NCI-H526 treated with DMSO at 0.1 percent for 48 hours (cell line): ENCODE data around the gene DIP2C.
"Not testable (repeated sequence)": the region's sequence is repeated elsewhere in the genome, so short reads cannot be mapped to it uniquely, and the experiment has no call there.

Experiments used
- DNase-seq: peaks from one replicate; lab custom pipeline; 2025; lab: John Stamatoyannopoulos, UW

The DIP2C gene

GRCh38 chr10:534047-534566 is 155.4 kb downstream of the DIP2C start:
- no peak for DNase-seq

GRCh38 chr10:533611-534010 is 155.9 kb downstream of the DIP2C start:
- DNase-seq, result no peak

GRCh38 chr10:533186-533585 is 156.3 kb downstream of the DIP2C start:
- no peak for DNase-seq

DNA sequence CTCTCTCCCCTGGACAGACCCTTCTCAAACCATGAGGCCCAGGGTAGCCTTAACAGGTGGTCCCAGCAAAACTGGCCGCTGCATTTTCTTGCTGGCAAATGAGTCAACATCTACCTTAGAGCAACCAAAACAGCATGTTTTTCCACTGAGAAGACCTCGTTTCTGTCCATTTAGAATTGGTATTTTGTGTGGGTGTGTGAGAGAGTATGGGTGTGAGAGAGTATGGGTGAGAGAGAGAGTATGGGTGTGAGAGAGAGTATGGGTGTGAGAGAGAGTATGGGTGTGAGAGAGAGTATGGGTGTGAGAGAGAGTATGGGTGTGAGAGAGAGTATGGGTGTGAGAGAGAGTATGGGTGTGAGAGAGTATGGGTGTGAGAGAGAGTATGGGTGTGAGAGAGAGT is 157.1 kb downstream of the DIP2C start:
- DNase-seq, result not testable (repeated sequence)

GRCh38 chr10:531541-531940 is 157.9 kb downstream of the DIP2C start:
- no peak for DNase-seq

- DNase-seq, result no peak
Measured at GRCh38 chr10:530717-531116, 158.8 kb downstream of the DIP2C start.

DNA sequence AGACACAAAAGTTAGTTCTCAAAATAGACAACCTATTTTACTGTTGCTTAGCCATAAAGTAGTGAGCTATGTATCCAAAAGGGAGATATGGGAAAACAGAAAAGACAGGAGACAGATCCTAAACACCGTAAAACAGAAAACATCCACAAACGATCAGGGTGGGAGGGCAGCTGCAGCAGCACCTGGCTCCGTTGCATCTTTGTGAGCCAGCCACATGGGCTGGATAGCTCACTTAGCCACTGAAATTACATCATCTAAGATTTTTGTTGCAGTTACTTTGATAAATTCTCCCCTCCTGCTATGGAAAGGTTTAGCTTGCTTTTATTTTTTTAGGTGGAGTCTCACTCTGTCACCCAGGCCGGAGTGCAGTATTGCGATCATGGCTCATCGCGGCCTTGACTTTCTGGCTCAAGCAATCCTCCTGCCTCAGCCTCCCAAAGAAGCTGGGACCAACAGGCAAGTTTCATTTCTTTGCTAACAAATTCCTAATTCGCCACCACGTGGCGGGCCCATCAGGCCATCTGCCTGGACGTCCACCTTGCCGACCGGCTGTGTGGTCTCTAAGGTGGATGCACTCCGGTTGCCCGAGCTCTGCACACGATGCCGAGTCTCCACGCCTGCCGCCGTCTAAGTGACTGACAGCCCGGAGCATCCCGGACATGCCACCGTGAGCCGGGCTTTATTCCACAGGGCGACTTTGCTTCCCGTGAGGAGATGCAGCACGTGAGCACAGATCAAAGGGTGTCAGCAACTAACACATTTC is 159.8 kb downstream of the DIP2C start:
- no peak for DNase-seq

GRCh38 chr10:528173-529165 is 161.0 kb downstream of the DIP2C start:
- DNase-seq, result no peak

DNA sequence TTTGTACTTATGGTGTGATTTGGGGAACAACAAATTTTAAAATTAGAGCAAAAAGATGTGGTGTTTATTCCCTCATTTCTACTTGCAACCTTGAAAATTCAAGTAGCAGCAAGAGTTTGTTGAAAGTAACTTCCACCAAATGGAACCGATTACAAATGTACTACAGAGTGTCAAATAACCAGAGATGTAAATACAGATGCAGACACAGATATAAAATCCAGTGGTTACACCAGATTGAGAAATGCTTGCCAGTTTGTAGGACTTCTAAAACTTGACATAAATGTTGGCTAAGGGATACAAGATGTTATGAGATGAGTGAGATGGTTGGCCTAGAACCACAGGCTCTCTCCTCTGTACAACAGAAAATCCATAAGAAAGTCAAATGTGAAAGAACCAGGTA is 162.1 kb downstream of the DIP2C start:
- DNase-seq, result no peak

DNA sequence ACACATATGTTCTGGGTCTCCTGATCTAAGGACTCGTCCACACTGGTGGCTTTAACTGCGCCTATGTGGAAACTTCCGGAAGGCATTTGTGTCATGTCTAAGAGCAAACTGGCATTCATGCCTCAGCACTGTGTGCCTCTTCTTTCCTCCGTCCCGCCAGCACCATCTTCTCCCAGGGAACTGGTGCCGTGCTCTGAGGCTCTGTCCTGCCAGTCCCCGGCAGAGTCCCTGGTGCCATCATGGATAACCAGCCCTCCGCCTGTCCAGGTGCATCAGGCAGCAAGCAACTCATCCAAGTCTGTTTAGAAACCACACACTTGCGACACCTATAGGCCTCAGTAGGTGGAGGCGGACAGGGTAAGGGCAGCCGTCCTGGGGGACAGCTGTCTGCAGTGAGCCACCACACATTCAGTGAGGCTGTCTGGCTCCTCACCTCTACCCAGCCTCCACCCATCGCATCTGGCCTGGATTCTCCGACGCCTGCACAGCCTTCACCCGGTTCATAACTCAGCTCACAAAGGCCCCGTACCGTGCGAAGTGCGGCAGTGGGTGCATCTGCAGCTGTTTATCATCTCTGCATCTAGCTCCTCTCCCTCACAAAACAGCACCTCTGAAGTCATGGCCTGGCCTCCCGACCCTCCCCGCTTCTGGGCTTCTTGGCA is 162.7 kb downstream of the DIP2C start:
- DNase-seq, result no peak

DNA sequence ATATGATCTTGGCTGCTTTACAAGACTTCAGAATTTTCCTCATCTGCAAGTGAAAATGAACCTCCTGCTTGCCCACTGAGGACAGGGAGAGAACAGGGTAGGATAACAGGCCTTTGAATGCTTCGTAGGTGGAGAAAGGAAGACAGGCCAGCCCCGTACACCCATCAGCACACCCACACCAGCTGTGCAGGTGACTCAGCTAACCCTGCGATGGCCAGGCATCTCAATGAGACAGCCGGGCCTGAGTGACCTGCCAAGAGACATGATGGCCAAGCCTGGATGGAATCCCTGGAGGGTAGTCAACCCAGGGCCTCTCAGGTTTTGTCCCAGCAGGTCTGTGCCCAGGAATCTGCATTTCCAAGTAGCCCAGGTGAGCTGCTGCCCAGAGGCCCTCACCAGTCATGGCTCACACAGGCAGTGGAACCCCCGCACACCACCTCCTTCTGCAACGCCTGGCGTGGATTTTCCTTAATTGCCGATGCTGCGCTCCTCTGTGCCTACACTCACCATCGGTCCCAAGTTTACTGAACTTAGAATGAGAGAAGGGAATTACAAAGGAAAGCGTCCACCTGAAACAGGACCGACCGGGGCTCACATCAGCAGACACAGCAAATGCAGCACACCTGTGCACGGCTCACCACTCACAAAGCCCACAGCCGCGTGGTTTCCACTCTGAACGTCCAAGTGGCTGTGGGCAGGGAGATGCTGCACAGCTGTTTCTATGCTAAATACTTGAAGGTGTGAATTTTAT is 163.7 kb downstream of the DIP2C start:
- no peak for DNase-seq

GRCh38 chr10:523925-524324 is 165.5 kb downstream of the DIP2C start:
- DNase-seq, result no peak

- no peak for DNase-seq
Measured at GRCh38 chr10:522350-522749, 167.1 kb downstream of the DIP2C start.

GRCh38 chr10:521261-522250 is 167.9 kb downstream of the DIP2C start:
- DNase-seq, result no peak

DNA sequence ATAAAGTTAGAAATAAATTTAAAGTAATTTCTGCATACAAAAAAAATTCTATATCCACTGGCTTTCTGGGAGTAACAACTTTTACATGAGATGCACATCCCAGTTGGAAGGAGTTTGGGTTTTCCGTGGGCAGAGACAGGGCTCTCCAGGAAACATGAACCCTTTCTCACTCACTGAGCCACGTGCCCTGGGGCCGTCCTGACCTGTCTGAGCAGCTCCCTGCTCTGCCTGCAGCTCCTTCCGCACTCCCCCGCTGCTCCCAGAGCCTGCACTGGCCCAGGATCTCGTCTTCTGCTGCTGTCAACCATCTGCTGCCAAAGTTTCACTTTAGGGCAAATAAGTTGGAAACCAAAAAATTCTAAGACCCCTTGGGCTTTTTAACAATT is 169.1 kb downstream of the DIP2C start:
- DNase-seq, result no peak

DNA sequence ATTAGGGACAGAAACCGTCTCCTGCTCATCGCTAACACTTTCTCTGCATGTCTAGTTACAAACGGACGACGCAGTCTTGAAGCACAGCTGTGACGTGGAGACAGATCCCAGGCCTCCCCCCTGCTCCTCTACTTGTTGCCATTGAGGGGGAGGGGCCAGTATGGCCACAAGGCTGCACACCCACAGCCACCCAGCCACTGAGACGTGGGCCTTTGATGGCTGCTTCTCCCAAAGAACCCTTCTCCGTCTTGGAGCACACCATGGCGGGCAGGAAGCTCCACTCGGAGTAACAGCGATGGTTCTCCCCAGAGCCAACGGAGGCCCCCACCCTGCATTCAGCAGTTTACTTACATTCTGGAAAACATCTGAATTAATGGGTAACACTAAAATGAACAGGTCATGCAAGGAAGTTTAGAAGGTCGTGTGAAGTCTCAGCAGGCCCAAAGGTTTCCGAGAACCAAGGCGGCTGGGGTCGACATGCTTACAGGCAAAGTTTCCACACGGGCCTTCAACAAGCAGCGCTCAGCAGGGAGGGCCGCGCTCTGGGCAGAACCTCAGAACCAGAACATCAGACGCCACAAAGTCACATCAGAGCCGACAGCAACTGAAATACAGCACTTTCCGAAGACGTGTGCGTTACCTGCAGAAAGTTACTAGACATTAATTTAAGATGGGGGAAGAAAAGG is 169.6 kb downstream of the DIP2C start:
- DNase-seq, result peak; percentile 20

- DNase-seq, result no peak
Measured at GRCh38 chr10:519055-519715, 170.3 kb downstream of the DIP2C start.

DNA sequence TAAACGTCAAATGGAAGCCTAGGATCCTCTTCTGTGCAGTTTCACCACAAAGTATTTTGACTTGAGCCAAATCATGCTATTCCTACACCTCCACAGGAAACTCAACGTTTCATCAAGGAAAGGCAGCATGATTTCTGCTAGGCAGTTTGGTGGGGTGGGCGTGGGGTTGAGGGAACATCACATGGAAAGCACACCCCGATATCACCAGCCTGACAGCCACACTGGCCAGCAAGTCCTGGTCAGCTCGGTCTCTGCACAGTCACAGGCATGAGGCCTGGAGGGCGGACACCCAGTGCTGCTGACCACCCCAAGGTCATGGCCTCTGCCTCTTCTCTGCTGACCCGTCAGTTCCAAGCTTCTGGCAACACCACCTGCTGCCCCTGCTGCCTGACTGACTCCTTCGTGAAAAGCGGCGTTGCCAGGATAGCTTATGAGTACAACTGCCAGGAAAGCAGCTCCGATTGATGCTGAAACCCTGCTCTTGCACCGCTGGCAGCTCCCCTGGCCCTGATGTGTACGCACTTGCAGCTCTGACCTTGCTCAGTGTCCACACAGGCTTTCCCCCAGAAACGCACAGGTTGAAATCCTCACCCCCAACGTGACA is 171.5 kb downstream of the DIP2C start:
- DNase-seq, result no peak
